CD4-positive, alpha-beta T cell treated with Interleukin-17A for 1 hour (primary cell): ENCODE results near the gene PAFAH2.
A peak's percentile ranks its signal among the peaks of the same experiment; 100 is the strongest.
"Not testable (repeated sequence)": the region's sequence is repeated elsewhere in the genome, so short reads cannot be mapped to it uniquely, and the experiment has no call there.

Experiments used
- DNase-seq: peaks from one replicate; pipeline ENCODE4 v3.0.0-alpha.2; 2020

Gene PAFAH2

DNA sequence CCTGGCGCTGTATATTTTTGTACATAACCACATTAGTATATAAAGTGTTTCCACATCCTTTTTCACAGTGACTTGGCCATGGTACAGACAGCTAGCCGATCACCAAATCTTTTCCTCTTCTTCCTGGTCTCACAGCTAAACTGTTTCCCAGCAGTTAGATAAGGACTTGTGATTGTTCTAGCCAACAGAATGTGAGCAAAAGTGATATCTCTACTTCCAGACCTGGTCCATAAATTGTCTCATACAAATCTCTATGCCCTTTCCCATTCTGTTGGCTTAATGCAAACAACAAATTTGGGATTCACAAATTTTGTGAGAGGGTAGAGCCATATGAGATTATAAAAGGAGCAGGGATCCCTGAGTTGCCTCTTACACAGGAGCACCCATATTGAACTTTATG, 19.5 kb downstream of the PAFAH2 start:
- no peak for DNase-seq

DNA sequence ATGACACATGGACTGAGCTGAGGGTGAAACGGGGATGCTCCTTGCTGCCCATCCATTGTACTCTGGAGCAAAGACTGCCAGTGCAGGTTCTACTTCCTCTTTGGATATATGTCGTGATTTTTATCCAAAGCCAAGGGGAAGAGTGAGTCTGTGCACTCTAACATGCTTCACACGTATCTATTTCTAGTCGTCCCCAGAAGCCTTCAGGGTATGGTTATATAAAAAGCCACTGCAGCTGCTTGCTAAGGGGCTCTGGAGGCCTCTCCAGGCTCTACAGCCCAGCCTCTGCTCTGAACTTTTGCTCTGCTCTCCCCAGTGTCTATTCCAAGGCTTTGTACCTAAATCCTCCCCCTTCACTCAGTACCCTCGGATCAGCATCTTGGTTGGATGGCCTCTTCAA, 20.1 kb downstream of the PAFAH2 start:
- no peak for DNase-seq

DNA sequence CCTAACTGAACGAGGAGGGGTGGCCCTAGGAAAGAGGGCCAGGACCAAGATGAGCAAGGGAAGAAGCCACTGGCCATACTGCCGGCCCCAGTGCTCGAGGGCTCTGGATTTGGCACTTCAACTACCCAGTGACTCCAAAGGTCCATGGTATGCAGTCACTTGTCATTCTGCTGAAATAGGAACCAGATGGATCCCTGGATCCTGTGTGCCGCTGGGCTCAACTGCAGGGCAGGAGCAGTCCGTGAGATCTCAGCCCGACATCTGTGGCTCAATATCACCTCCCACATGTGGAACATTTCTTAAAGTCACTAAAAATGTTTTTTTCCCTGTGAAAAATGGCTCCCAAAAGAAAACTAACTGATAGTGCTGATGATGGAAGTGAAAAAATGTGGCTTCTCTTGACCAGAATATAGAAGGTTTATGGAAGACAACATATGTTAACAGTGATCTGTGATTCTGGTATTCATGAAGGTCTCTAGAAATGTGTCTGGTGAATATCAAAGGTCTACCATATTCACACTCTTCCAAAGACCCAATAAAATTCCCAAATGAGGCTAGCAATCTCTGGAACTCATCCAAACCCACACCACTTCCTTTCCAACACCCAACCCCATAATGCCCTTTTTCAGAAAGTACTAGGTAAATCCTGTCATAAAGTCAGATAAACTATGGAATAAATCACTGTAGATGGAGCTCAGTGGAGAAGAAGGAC, 24.1 kb downstream of the PAFAH2 start:
- DNase-seq = no peak

DNA sequence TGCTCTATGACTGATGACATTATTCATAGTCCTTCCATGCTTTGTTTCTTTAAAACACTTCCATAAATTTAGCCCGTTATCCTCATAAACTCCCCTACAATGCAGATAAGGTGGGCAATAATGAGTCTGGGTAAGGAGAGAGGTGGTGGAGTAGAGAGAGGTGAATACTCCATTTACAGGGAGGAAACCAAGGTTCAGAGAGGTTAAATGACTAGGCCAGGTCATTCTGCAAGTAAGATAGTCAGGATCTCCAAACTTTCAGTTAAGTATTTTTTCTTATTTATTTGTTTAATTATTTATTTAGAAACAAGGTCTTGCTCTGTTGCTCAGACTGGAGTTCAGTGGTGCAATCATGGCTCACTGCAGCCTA, 26.1 kb downstream of the PAFAH2 start:
- DNase-seq = no peak

DNA sequence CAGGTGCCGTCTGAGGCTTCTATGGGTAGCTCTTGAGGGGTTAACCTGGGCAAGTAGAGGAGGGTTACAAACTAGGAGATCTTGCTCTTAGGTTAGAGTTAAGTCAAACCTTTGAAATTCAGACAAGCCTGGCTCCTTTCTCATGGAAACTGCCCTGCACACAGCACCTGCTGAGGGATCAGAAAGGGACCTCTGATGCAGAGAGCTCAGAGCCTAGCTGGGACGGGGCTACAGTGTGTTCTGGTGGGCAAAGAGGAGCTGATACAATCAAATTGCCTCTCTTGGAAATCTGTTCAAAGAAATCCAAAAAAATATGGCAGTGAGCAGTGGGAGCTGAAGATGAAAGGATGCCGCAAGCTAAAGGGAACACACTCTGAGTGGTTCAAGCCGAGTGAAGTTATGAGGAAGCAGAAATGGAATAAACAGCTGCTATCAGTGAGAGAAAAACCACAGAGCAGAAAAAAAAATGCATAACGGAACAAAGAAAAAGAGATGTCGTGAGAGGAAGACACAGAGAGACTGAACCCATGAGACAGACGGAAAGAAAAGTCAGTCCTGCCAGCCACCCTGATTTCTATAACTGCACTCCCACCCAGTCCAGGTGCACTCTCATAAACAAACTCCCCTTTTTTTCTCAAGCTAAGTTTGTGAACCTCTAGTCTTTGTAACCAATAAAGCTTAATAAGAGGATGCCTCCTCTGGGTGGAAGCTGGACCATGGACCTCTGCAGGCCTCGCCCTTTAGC, 26.6 kb downstream of the PAFAH2 start:
- DNase-seq = peak; percentile 19

DNA sequence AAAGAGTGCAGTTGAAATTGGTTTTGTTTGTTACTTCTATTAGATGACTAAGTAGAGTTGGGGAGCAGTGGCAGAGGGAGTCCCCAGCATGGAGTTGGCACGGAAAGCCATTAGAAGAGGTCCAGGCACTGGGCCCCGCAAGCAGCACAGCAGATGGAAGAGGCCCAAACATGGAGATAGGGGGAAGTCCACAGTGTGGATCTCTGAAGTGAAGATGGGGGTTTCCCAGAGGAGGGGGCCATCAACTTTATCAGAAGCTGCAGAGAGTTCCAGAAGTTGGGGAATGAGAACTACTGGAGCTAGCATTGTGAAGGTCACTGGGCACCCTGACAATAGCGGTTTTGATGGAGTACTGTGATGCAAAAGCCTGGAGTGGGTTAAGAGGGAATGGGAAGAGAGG, 30.6 kb downstream of the PAFAH2 start:
- DNase-seq = no peak

DNA sequence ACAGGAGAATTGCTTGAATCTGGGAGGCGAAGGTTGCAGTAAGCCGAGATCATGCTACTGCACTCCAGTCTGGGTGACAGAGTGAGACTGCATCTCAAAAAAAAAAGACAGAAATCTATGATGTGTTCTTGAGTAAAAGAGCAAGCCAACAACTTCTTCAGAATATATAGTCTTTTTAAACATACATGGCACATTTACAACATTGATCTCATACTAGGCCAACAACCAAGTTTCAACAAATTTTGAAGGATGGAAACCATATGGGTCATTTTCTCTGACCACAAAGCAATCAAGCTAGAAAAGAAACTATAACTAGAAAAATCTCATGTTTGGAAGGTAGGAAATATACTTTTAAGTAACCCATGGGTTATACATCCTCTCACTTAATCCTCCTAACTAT, 38.3 kb downstream of the PAFAH2 start:
- no peak for DNase-seq

DNA sequence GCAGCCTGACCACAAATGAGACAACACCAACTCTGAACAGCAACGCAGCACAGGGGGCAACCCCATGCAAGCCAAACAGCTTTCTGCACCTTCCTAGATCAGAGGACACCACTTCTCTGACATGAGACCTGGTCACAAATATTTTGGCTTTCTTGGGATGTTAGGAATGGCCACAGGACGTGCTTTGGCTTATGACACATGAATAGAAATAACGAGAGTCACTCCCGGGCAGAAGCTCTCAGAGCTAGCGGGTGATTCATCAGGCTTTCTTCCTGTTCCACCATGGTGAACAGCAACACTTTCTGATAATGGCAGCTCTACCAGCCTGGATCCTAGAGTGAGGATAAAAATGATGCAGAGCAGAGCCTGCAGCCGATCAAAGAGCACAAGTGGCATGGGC, 39.4 kb downstream of the PAFAH2 start:
- no peak for DNase-seq

DNA sequence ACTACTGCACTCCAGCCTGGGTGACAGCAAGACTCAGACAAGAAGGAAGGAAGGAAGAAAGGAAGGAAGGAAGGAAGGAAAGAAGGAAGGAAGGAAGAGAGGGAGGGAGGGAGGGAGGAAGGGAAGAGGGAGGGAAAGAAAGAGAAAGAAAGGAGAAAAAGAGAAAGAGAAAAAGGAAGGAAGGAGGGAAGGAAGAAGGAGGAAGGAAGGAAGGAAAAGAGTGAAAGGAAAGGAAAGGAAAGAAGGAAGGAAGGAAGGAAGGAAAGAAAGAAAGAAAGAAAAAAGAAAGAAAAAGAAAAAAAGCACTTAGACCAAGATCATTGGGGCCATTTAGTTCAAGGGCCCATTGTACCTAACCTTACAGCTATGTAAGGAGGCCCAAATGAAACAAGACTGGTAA, 42.3 kb downstream of the PAFAH2 start:
- no peak for DNase-seq

DNA sequence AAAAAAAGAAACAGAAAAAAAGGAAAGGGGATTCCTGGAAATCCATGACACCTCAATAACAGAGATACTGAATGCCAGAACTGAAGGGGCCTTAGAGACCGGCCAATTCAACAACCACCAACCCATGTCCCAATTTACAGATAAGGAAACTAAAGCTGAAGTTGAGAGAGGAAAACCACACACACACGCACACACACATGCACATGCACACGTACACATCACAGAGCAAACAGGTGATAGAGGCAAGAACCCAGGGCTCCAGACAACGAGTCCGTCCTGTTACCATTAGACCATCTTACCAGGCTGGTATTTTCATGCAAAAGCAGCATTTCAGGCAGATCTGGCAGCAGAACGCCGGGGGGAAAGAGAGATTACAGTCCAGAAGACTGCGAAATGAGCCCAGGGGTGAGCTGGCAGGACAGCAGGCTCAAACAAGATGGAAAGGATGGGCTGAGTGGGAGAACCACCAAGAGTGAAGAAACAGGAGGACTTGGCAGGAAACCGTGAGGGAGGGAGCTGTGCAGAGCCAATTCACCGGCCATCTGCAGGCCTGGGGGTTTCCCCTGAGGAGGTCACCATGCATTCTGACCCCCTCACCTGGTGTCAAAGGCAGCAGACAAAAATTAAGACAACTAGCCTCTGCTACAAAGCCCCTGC, 43.5 kb downstream of the PAFAH2 start:
- DNase-seq = no peak

DNA sequence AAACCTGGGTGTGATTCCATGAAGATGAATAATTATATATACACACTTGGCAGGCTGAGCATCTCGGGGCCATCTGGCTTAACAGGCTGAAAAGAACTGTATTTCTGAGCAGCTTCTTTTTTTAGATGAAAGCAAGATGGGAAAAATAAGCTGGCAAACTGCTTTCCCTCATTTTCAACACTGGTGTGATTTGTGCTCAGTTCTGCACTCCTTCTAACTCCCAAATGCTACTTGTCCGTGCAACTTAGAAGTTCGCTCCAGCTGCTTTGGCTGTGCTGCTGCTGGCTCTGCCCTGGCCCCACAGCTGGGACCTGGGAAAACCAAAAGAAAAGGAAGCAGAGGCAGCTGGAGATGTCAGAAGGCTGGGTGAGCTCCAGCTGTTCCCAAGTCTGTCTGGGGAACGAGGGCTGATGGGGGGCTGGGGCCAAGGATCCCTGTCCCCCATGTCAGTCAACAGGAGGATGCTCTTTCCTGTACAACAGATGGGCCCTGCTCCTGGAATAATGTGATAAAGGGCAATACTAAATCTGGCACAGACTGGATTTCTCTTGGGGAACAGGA, 44.9 kb downstream of the PAFAH2 start:
- DNase-seq = no peak

DNA sequence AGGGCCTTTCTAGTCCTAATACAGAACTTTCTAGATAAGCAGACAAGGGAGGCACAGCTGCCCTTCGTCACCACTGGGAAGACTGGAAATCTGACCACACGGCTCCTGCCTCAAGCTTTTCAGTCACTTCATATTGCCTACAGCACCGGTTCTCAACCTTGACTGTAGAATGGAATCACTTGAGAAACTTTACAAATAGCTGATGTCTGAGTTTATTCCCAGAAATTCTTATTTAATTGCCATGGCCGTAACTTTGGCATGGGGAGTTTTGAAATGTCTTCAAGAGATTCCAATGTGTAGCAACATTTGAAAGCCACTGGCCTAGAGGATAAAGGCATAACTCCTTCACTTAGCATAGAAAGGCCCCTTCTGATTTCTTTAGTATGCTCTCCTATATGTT, 49.2 kb downstream of the PAFAH2 start:
- DNase-seq = no peak

DNA sequence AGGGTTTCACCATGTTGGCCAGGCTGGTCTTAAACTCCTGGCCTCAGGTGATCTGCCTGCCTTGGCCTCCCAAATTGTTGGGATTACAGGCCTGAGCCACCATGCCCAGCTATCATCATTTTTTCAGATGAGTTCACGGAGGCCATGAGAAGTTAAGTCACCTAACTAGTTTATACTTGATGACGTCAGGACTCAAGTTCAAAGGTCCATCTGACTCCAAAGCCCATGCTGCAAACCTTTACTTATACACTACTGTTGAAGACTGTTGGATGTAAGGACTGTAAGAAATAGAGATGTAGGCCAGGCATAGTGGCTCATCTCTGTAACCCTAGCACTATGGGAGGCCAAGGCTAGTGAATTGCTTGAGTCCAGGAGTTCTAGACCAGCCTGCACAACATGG, 50.8 kb downstream of the PAFAH2 start:
- DNase-seq = no peak

DNA sequence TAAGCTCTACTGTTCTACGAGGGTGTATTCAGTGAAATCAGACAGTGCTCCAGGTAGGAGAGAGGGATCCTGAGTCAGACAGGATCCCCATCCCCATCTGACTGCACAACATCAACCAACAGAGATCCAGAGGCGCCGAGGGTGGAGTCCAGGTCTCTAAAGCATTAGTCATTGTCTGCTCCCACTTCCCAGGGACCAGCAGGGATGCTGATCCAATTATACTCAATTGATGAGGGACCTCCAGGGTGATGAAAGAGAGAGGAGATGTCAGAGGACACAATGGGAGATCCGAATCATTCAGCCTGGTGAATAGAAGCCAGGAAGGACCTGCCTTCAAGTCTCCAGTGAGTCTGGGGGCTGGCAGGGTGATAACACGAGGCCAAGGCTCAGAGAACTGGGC, 52.1 kb downstream of the PAFAH2 start:
- DNase-seq = no peak

DNA sequence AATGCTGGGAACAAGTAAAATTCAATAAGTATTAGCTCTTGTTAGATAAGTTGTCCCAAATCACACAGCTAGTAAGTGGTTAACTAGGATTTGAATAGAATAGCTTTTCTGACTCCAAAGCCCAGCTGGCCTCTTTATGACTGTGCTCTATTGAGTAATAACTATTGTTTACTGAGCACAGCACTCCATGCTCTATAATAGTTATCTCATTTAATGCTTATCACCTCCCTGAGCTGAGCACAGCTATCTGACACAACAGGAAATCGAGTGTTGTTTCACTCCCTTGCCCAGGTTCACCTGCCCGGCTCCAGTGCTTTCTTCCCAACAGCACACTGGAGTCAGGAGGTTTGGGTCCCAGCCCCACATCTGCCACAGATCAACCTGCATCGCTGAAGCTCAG, 52.9 kb downstream of the PAFAH2 start:
- DNase-seq = no peak

DNA sequence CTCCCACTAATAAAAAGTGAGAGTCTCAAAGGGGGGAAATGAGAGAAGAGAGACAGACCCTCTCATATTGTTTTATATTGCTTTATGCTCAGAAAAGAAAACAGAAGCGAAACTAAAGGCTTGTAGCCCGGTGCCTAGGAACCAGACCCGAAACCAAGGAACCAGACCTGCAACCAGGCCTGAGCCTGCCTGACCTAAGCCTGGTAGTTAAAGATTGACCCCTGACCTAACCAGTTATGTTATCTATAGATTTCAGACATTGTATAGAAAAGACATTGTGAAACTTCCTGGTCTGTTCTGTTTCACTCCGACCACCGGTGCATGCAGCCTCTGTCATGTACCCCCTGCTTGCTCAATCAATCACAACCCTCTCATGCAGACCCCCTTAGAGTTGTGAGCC, 54.4 kb downstream of the PAFAH2 start:
- not testable (repeated sequence) for DNase-seq

DNA sequence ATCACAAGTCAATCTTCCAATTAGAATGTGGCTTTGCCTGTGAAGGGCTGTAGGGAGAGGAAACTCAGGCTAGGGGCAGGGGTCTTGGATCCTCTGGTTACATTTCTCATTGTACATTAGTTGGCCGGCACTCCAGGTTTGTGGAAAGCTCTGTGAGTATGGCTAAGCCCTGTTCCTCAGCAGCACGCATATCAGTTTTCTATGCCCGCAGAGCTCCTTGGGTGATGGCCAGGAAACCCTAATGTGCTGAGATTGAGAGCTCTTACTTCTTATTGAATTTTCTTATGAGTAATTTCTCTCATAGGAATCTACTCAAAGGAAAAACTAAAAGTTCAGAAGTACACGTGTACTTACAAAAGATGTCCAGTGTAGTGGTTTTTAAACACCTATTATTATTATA, 60.9 kb downstream of the PAFAH2 start:
- no peak for DNase-seq

DNA sequence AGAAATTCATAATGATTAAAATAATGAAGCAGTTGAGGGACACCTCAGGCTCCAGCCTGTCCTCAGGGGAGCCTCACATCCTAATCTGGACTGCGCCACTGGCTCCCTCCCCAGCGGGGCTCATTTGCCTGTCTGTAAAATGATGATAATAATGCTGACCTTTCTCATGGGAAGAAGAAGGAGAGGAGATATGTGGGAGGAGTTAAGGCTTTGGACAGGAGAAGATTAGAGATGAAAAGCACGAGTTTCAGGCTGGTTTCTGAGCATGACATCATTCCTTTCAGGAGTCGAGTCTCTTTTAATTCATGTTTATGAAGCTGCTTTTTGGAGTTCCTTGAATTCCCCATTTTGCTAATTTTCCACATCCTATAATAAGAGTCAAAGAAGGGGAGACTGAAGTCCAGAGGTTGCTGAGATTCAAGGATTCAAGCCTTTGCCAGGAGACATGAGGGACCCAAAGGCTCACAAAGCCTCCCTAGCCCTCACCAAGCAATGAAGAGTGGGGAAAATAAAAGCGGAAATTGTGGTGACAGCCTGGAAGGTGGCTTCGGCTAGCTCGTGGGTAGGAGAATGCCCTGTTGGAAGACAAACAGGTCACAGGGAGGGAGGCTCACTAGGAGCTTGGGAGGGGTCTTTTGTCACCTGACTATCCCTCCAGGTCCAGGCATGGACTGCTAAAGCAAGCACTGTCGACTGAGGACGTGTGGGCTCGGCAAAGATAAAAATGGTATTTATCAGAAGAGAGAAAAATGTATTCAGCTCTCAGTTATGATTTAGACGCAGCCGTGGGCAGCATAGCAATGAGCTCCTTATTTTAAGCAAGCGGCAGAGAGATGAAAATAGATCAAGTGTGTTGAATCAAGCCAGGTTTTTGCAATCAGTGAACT, 64.1 kb downstream of the PAFAH2 start:
- DNase-seq = no peak

DNA sequence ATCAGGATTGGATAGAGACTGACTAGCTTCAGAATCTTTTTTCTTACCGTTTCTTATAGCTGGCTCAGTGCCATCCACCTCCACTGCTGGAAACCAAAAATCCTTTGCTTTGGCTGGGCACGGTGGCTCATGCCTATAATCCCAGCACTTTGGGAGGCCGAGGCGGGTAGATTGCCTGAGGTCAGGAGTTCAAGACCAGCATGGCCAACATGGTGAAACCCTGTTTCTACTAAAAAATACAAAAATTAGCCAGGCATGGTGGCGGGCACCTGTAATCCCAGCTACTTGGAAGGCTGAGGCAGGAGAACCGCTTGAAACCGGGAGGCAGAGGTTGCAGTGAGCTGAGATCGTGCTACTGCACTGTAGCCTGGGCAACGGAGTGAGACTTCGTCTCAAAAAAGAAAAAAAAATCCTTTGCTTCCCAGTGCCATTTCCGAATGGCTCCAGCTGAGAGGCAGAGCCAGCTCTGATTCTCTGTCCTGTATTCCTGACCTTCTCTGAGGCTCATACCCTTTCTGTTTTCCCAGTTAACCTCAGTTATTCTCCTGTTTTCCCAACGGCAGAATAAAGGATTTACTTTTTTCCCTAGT, 65.0 kb downstream of the PAFAH2 start:
- DNase-seq = not testable (repeated sequence)

DNA sequence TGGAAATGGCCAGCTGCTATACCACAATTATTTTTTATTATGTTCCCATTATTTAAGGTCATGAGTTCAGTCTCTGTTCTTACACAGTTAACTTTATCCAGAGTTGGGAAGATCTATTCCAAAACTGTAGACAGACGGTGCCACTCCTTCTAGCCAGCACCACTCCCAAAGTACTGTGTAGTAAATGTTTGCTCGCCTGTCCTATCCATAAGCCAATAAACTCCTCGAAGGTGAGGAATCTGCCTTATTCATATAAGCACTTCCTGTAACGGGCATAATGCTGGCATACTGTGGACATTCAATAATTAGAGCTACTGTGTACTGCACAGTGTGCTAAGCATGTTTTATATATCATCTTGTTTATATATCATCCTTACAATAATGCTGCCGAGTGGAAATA, 65.5 kb downstream of the PAFAH2 start:
- no peak for DNase-seq

DNA sequence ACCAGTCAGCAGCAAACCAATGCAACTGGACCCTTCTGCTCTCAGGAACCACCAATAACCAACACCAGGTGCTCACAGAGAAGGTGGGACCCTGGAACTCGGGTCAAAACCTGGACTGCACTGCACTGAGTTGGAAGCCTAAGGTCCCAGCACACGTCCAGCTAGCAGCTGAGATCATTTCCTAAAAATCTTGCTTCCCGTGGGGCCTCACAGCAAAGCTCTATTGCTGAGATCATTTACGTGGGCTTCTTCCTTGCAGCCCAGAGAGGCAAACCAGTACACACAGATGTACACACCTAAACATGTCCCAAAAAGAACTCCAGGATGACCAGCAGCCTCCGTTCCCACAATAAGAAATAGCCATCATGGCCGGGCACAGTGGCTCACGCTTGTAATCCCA, 68.8 kb downstream of the PAFAH2 start:
- DNase-seq = no peak

DNA sequence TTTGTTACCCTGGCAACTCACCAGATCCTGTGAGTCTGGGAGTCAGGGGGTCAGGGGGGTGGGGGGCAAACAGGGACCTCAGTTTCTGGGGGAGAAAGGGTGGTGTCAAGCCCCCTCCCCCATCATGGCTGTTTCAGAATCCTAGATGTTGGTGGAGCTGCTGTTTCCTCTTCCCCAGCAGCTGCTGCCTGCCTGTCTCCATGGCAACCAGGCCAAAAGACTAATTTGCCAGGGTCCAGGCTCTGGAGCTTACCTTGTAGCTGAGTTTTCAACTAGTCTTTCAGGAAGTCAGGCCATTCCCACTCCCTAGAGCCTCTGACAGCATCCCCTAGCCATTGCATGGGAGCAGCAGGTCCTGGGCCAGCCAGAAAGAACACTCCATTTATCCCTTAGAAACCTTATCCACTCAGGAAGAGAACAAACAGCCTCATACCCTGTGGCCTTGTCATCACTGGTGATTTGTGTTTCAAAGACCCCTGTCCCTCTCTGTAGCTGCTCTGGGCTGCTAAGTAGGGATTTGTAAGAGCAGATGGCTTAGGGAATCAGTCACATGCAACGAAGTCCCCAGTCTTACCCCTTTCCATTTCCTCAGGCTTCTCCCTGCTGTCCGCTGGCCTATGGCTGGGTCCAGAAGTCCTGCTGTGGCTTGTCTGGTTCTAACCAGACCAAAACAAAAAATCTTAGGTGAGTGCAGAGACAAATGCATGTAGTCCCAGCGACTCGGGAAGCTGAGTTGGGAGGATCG, 70.2 kb downstream of the PAFAH2 start:
- DNase-seq = no peak
